T-helper 2 cell treated with Interferon-gamma antibody and Interleukin-4, amounts not matched to agents 5 μg/mL and 100 μg/mL, for 36 hours (primary cell): ENCODE data around the gene CDK2.
A peak's percentile ranks its signal among the peaks of the same experiment; 100 is the strongest.
"Not testable (repeated sequence)": the region's sequence is repeated elsewhere in the genome, so short reads cannot be mapped to it uniquely, and the experiment has no call there.

ENCODE experiments used
- DNase-seq: peaks from one replicate; pipeline ENCODE4 v3.0.0; 2021; ENCODE audit warnings: low spot score
- H3K27ac Mint-ChIP-seq: one replicate; pipeline ENCODE4 v1.8.0; 2021; ENCODE audit warnings: mild to moderate bottlenecking, mixed read lengths
- H3K27me3 Mint-ChIP-seq: one replicate; pipeline ENCODE4 v1.8.0; 2021; ENCODE audit warnings: low read depth, mixed read lengths
- H3K36me3 Mint-ChIP-seq: one replicate; pipeline ENCODE4 v1.8.0; 2021; ENCODE audit warnings: low read depth, mixed read lengths
- H3K4me1 Mint-ChIP-seq: one replicate; pipeline ENCODE4 v1.8.0; 2021; ENCODE audit warnings: low read depth, mixed read lengths
- H3K4me3 Mint-ChIP-seq: one replicate; pipeline ENCODE4 v1.8.0; 2022; ENCODE audit warnings: mild to moderate bottlenecking, moderate library complexity, mixed read lengths
- H3K9me3 Mint-ChIP-seq: one replicate; pipeline ENCODE4 v1.8.0; 2021; ENCODE audit warnings: mixed read lengths

CDK2 gene

GRCh38 chr12:55999999-56000540 is 33.4 kb downstream of the CDK2 start:
- H3K27me3 Mint-ChIP-seq, H3K9me3 Mint-ChIP-seq: not testable (repeated sequence)

DNA sequence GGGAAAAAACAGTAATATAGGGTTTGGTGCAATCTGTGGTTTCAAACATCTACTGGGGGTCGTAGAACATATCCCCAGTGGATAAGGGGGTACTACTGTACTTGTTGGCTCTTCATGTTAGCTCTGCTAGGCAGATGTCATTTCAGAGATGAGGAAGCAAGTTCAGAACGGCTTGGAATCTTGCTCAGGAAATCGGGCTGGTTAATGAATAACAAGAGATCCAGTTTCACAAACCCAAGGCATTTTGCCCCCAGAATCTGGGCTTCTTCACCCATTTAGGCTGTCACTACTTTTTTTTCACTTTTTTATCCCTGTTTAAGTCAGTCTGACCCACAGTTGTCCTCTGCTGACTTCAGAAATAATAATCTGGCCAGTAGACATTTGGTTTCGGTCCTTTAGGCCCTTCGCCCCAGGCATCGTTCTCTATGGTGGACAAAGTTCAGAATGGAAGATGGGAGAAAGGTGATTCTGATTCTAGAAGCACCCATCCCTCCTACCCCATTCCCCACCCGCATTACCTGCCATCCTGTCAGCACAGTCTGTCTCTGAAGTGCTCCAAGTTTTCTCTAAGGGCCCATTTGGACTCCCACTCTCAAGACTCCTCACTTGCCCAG is 35.0 kb downstream of the CDK2 start:
- Mint-ChIP-seq H3K36me3 (peaks cover 7% of the 10 kb centered on the region), H3K4me3 (no peak overlapping the region), H3K27ac (no peak overlapping the region), H3K9me3 (no peaks in the 10 kb centered on the region), H3K4me1 (peaks cover 23% of the 10 kb centered on the region), H3K27me3 (no peaks in the 10 kb centered on the region)
- DNase-seq = no peak

More at GRCh38 chr12:55999999-56000540, 33.4 kb downstream of the CDK2 start:
- not testable (repeated sequence) for H3K4me3 Mint-ChIP-seq, H3K36me3 Mint-ChIP-seq, H3K27ac Mint-ChIP-seq, DNase-seq
- H3K4me1 Mint-ChIP-seq = peaks cover 28% of the 10 kb centered on the region

DNA sequence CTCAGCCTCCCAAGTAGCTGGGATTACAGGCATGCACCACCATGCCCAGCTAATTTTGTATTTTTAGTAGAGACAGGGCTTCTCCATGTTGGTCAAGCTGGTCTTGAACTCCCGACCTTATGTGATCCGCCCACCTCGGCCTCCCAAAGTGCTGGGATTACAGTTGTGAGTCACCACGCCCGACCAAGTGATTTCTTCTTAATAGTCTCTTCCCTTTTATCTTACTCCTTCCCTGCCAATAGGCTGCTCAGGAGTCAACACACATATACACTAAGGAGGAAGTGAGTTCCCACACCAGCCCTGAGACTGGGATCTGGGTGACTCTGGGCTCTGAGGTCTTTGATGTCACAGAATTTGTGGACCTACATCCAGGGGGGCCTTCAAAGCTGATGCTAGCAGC is 36.7 kb downstream of the CDK2 start:
- not testable (repeated sequence) for H3K36me3 Mint-ChIP-seq, H3K9me3 Mint-ChIP-seq, H3K27ac Mint-ChIP-seq, H3K27me3 Mint-ChIP-seq, H3K4me3 Mint-ChIP-seq, DNase-seq
- H3K4me1 Mint-ChIP-seq = peaks cover 21% of the 10 kb centered on the region

- peaks cover 7% of the 10 kb centered on the region for H3K36me3 Mint-ChIP-seq
- peak overlapping the region; percentile 26 for H3K27ac Mint-ChIP-seq
- no peak overlapping the region for H3K4me3 Mint-ChIP-seq
- H3K27me3 Mint-ChIP-seq = no peaks in the 10 kb centered on the region
- peaks cover 22% of the 10 kb centered on the region for H3K4me1 Mint-ChIP-seq
- H3K9me3 Mint-ChIP-seq = no peaks in the 10 kb centered on the region
- no peak for DNase-seq
Observed at GRCh38 chr12:56004211-56004610, 37.6 kb downstream of the CDK2 start.

GRCh38 chr12:56007564-56008559 is 41.2 kb downstream of the CDK2 start:
- Mint-ChIP-seq H3K27me3 (no peaks in the 10 kb centered on the region), H3K4me3 (peak overlapping the region; percentile 82), H3K36me3 (peaks cover 1% of the 10 kb centered on the region), H3K4me1 (peaks cover 23% of the 10 kb centered on the region), H3K9me3 (no peaks in the 10 kb centered on the region), H3K27ac (peak overlapping the region; percentile 80)
- DNase-seq = peak; percentile 23

GRCh38 chr12:56010111-56010570 is 43.5 kb downstream of the CDK2 start:
- Mint-ChIP-seq H3K9me3 (no peaks in the 10 kb centered on the region), H3K27me3 (no peaks in the 10 kb centered on the region), H3K4me3 (no peak overlapping the region), H3K27ac (no peak overlapping the region), H3K4me1 (peaks cover 25% of the 10 kb centered on the region), H3K36me3 (peaks cover 1% of the 10 kb centered on the region)
- DNase-seq = no peak

GRCh38 chr12:56011509-56012090 is 45.0 kb downstream of the CDK2 start:
- no peaks in the 10 kb centered on the region for H3K9me3 Mint-ChIP-seq
- H3K27me3 Mint-ChIP-seq = no peaks in the 10 kb centered on the region
- DNase-seq = no peak
- H3K4me1 Mint-ChIP-seq = peaks cover 30% of the 10 kb centered on the region
- no peak overlapping the region for H3K4me3 Mint-ChIP-seq
- no peak overlapping the region for H3K27ac Mint-ChIP-seq
- H3K36me3 Mint-ChIP-seq = peaks cover 1% of the 10 kb centered on the region

DNA sequence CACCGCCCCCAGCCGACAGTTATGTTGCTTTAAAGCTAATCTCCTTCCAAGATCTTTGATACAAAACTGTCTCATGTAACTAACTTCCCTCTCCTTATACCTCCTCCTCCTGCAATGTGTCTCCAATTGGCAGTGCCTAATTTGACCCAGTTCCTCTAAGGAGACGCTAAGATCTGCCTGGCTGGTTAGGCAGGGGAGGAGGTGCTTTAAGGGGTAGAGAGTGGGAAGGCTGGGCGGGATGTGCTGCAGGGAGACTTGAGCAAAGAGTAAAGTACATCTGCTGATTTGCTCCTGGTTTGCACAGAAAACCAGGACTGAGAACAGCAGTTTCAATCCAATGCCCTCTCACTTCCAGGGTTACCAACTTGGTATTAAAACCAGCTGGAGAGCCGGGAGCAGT is 46.9 kb downstream of the CDK2 start:
- H3K27me3 Mint-ChIP-seq = no peaks in the 10 kb centered on the region
- H3K27ac Mint-ChIP-seq = no peak overlapping the region
- peaks cover 21% of the 10 kb centered on the region for H3K4me1 Mint-ChIP-seq
- H3K4me3 Mint-ChIP-seq = no peak overlapping the region
- H3K36me3 Mint-ChIP-seq = peaks cover 1% of the 10 kb centered on the region
- DNase-seq = no peak
- no peaks in the 10 kb centered on the region for H3K9me3 Mint-ChIP-seq

DNA sequence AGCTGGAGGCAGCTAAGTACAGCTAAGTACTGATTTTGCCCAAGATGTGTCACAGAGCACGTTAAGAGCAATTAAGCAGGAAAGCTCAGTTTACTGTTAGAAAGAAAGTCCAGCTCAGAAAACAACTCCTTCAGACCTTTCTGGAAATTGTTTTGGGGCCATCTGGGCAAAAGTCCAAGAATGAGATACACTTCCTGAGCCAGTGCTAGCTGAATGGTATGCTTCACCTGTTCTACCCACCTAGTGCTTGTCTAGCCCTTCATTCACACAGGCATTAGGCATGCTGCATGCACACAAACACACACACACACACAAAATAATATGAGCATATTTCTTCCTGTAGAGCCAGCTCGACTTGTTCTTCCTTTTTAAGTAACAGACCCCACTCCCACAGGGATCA is 47.6 kb downstream of the CDK2 start:
- Mint-ChIP-seq H3K27ac (no peak overlapping the region), H3K36me3 (peaks cover 1% of the 10 kb centered on the region), H3K9me3 (no peaks in the 10 kb centered on the region), H3K4me3 (no peak overlapping the region), H3K4me1 (peaks cover 17% of the 10 kb centered on the region), H3K27me3 (no peaks in the 10 kb centered on the region)
- no peak for DNase-seq

DNA sequence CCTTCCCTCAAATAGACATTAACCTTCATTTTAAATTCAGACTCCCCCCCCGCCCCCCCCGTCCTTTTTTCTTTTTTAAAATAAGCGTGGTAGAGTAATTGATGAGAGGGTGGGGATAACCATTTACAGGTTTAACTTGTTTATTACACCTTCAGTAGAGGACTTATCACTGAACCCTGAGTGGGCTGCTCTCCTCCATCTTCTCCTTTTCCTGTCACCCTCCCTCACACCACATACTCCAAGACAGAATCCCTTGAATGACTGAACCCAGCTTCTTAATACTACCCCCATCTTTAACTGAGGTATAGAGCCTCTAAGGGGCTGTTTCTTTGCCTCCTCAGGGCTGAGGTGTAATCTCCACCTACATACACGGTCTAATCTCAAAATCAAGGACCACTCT is 50.6 kb downstream of the CDK2 start:
- peaks cover 23% of the 10 kb centered on the region for H3K4me1 Mint-ChIP-seq
- H3K27me3 Mint-ChIP-seq = no peaks in the 10 kb centered on the region
- H3K27ac Mint-ChIP-seq = no peak overlapping the region
- no peaks in the 10 kb centered on the region for H3K9me3 Mint-ChIP-seq
- H3K4me3 Mint-ChIP-seq = no peak overlapping the region
- H3K36me3 Mint-ChIP-seq = peaks cover 3% of the 10 kb centered on the region
- DNase-seq = no peak

DNA sequence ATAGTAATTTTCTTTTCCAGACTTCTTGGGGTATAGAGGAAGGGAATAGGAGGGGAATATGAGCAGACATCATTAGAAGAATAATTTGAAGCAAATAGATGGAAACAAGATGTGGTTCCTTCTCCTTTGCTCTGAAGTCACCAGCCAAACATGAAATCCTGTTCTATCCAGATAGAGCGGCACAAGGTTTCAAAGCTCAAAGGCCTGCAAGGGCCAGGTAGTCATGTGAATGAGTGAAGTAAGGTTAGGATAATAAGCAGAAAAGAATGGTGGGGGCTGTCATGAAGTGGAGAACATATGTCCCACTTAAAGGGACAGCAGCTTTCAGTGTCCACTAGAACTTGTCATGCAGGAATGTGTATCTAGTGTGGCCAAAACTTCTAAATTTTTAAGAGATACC is 51.7 kb downstream of the CDK2 start:
- Mint-ChIP-seq H3K27ac (no peak overlapping the region), H3K4me3 (no peak overlapping the region), H3K27me3 (no peaks in the 10 kb centered on the region), H3K9me3 (no peaks in the 10 kb centered on the region), H3K4me1 (peaks cover 30% of the 10 kb centered on the region), H3K36me3 (peaks cover 3% of the 10 kb centered on the region)
- no peak for DNase-seq

DNA sequence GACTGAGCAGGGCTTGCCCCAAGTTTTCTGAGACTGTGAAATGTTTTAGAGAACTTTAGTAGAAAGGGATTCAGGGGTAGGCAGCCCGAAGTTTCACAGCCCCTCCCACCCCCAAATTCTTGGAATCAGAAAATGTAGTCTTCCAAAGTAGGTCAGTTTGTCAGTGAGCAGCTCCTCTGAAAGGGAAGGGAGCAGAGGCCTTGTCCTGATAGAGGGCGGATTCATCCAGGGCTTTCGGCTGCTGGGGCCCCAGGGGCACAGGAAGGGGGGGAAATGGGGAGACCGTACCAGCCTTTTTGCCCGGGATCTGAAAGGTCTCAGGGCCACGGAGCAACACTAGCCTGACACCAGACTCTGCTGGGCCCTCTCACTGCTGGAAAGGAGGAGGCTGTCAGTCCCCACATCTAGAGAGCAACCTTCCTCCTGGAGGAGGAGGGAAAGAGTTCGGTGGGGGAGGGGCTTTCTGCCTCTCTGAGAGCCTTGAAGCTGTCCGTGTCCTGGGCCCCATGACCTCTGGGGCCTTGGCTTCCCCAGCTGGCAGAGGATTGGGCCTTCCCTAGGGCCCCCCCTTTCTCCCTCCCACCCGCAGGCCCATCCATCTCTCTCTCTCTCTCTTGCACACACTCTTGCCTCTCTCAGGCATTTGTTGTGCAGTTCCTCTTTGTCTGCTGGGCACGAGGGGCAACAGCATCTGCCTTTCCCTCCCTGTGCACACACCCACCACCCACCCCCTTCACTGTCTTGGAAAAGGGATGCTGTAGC is 54.0 kb downstream of the CDK2 start, which contains the start of gene IKZF4:
TSS of gene IKZF4 (plus strand) at position 621 of the 762 bp plus-strand sequence. CDS start 451 bp downstream, outside the sequence.
- no peaks in the 10 kb centered on the region for H3K9me3 Mint-ChIP-seq
- no peaks in the 10 kb centered on the region for H3K27me3 Mint-ChIP-seq
- peak within 1 kb of the TSS; percentile 95 for H3K4me3 Mint-ChIP-seq
- H3K27ac Mint-ChIP-seq = peak within 1 kb of the TSS; percentile 88
- no peak for DNase-seq
- peaks cover 12% of the 10 kb centered on the region for H3K36me3 Mint-ChIP-seq
- H3K4me1 Mint-ChIP-seq = peaks cover 36% of the 10 kb centered on the region

- DNase-seq = no peak
- Mint-ChIP-seq H3K27me3 (no peaks in the 10 kb centered on the region), H3K9me3 (no peaks in the 10 kb centered on the region), H3K27ac (peak overlapping the region; percentile 88), H3K36me3 (peaks cover 18% of the 10 kb centered on the region), H3K4me3 (peak overlapping the region; percentile 95), H3K4me1 (peaks cover 30% of the 10 kb centered on the region)
Observed at GRCh38 chr12:56021889-56022497, 55.4 kb downstream of the CDK2 start.
